ENCODE data around the gene ADAMTS18. TPM values are rescaled to one million over a fixed set of nuclear protein-coding genes. Genes with fewer than 3 reads are reported as not detected.

Gene ADAMTS18
- total RNA-seq, 6 donors from 2014 or later: 0.13 TPM; not detected in 5

- no peaks in the 10 kb centered on the region for H3K27me3 ChIP-seq
- no peak overlapping the region for H3K27ac ChIP-seq
- no peaks in the 10 kb centered on the region for H3K4me1 ChIP-seq
- WGBS, 2 donors: 71 to 74% methylated on average over 8 to 9 of the region's 9 CpGs
- no peak for DNase-seq
- no peak overlapping the region for H3K4me3 ChIP-seq
- TF ChIP-seq, protein P1, sequence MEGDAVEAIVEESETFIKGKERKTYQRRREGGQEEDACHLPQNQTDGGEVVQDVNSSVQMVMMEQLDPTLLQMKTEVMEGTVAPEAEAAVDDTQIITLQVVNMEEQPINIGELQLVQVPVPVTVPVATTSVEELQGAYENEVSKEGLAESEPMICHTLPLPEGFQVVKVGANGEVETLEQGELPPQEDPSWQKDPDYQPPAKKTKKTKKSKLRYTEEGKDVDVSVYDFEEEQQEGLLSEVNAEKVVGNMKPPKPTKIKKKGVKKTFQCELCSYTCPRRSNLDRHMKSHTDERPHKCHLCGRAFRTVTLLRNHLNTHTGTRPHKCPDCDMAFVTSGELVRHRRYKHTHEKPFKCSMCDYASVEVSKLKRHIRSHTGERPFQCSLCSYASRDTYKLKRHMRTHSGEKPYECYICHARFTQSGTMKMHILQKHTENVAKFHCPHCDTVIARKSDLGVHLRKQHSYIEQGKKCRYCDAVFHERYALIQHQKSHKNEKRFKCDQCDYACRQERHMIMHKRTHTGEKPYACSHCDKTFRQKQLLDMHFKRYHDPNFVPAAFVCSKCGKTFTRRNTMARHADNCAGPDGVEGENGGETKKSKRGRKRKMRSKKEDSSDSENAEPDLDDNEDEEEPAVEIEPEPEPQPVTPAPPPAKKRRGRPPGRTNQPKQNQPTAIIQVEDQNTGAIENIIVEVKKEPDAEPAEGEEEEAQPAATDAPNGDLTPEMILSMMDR (IDR thresholded peaks at IDR 0.05): no peak
- no peak for TF ChIP-seq POLR2AphosphoS5 (IDR thresholded peaks at IDR 0.05)
- H3K36me3 ChIP-seq: no peaks in the 10 kb centered on the region
- ATAC-seq (ENCODE audit: low FRiP score in 2 of 2): no peak
- H3K9me3 ChIP-seq: no peaks in the 10 kb centered on the region
These were observed 200.9 kb downstream of the ADAMTS18 start for GRCh38 chr16:77233799-77234519.

Other genes starting within 250 kb of the ADAMTS18 start
- gene MON1B, start 243.8 kb downstream of the ADAMTS18 start, total RNA-seq: 10 to 100 TPM; 32.1 to 75.2 (median 52.5) TPM
- gene SYCE1L, start 235.6 kb downstream of the ADAMTS18 start, total RNA-seq: 1 to 10 TPM in 2 of 6 donors, not detected in 4; 4.3 to 5.8 TPM